Measurements from ENCODE around the gene PRRG4. TPM values are rescaled to one million over a fixed set of nuclear protein-coding genes. Genes with fewer than 3 reads are reported as not detected.
"Not testable (repeated sequence)": the region's sequence is repeated elsewhere in the genome, so short reads cannot be mapped to it uniquely, and the experiment has no call there.

The PRRG4 gene
- total RNA-seq, 1 experiment from 2014 or later: 0.16 TPM

DNA sequence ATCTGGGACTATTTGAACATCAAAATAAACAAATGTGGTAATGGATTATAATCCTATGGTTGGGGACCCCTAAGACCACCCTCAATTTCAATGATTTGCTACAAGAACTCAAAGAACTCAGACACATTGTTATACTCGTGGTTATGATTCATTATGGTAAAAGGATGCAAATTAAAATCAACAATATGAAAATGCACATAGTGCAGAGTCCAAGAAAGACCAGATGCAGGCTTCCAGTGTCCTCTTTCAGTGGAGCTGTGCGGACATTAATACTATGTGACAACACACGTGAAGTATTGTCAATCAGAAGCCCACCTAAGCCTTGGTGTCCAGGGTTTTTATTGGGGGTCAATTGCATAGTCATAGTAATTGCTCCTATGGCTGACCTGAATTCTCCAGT, 53.7 kb downstream of the PRRG4 start:
- no peaks in the 10 kb centered on the region for H3K36me3 ChIP-seq
- DNase-seq (ENCODE audit: low read depth in 1 of 2, low spot score in 2 of 2): no peak
- no peaks in the 10 kb centered on the region for H3K9me3 ChIP-seq (replicated peaks)
- H3K4me3 ChIP-seq: no peak overlapping the region
- H3K27ac ChIP-seq: no peak overlapping the region
- H3K27me3 ChIP-seq (replicated peaks): no peaks in the 10 kb centered on the region
- H3K4me1 ChIP-seq (replicated peaks): no peaks in the 10 kb centered on the region

DNA sequence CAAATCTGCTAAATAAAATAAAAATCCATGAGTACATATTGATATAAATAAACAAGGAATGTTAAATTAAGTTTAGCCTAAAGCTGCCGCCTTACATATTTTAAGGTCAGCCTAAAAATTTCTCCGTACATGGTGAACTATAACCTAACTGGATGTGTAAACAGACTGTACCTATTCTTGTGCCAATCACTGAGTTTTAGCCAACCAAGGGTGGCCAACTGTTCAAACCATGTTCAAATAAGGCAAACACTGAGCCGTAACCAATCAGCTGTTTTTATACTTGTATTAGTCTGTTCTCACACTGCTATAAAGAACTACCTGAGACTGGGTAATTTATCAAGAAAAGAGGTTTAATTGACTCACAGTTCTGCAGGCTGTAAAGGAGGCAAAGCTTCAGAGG, 54.3 kb downstream of the PRRG4 start:
- Histone ChIP-seq H3K4me3 (no peak overlapping the region), H3K27ac (no peak overlapping the region), H3K27me3 (replicated peaks) (no peaks in the 10 kb centered on the region), H3K9me3 (replicated peaks) (no peaks in the 10 kb centered on the region), H3K36me3 (no peaks in the 10 kb centered on the region), H3K4me1 (replicated peaks) (no peaks in the 10 kb centered on the region)
- no peak for DNase-seq (ENCODE audit: low read depth in 1 of 2, low spot score in 2 of 2)

DNA sequence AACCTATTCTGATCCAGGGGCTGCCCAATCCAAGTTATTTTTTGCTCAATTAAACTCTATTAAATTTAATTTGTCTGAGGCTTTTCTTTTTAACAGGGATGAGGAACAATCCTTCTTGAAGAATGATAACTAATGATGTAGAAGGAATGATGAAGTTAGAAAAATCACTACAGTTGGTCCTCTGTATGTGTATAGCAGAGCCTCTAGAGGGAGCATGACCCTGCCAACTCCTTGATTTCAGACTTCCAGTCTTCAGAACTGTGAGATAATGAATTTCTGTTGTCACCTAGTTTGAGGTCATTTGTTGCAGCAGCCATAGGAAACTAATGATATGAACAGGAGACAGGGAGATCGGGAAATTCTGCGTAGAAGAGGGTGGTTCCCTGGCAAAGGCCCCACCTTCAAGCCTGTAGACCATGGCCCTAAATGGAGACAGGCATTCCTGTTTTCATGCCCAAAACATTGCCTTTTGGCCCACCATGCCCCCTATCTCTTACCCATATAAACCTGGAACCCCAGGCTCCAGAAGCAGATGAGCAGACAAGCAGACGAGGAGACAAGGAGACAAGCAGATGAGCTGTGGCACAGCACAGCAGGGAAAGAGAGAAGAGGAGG, 55.1 kb downstream of the PRRG4 start:
- Histone ChIP-seq H3K4me3 (no peak overlapping the region), H3K27me3 (replicated peaks) (no peaks in the 10 kb centered on the region), H3K4me1 (replicated peaks) (no peaks in the 10 kb centered on the region), H3K9me3 (replicated peaks) (no peaks in the 10 kb centered on the region), H3K27ac (no peak overlapping the region), H3K36me3 (no peaks in the 10 kb centered on the region)
- no peak for DNase-seq (ENCODE audit: low read depth in 1 of 2, low spot score in 2 of 2)

DNA sequence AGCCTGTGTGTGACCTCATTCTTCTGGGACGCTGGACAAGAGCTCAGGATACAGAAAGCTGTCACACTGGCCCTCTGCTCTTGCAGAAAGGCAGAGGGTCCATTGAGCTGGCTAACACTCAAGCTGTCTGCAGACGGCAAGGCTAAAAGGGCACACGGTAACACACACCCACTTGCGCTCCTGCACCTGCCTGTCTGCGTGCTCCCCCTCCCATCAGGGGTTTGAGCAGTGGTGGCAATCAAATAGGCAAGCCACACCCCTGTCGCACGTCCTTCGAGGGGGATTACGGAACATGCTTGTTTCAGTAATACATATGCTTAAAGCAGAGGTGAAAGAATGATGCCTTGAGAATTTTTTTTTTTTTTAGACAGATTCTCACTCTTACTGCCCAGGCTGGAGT, 55.8 kb downstream of the PRRG4 start:
- no peaks in the 10 kb centered on the region for H3K36me3 ChIP-seq
- no peaks in the 10 kb centered on the region for H3K4me1 ChIP-seq (replicated peaks)

DNA sequence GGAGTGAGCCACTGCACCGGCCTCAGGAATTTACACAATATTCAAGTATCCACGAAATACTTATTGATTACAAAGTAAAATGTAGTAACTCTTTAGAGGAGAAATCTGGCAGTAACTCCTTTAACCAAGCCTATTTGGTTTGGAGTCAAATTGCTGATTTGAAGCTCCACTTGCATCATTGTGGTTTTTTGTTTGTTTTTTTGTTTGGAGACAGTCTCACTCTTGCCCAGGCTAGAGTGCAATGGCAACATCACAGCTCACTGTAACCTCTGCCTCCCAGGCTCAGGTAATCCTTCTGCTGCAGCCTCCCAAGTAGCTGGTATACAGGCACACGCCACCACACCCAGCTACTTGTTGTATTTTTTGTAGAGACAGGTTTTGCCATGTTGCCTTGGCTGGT, 56.5 kb downstream of the PRRG4 start:
- DNase-seq (ENCODE audit: low read depth in 1 of 2, low spot score in 2 of 2): no peak
- Histone ChIP-seq H3K9me3 (replicated peaks) (no peaks in the 10 kb centered on the region), H3K27me3 (replicated peaks) (no peaks in the 10 kb centered on the region), H3K27ac (no peak overlapping the region), H3K36me3 (no peaks in the 10 kb centered on the region), H3K4me1 (replicated peaks) (no peaks in the 10 kb centered on the region), H3K4me3 (no peak overlapping the region)

More for the DNA sequence above, 55.8 kb downstream of the PRRG4 start:
- Histone ChIP-seq H3K27me3 (replicated peaks) (no peaks in the 10 kb centered on the region), H3K9me3 (replicated peaks) (no peaks in the 10 kb centered on the region), H3K27ac (no peak overlapping the region), H3K4me3 (no peak overlapping the region)
- DNase-seq (ENCODE audit: low read depth in 1 of 2, low spot score in 2 of 2): no peak

DNA sequence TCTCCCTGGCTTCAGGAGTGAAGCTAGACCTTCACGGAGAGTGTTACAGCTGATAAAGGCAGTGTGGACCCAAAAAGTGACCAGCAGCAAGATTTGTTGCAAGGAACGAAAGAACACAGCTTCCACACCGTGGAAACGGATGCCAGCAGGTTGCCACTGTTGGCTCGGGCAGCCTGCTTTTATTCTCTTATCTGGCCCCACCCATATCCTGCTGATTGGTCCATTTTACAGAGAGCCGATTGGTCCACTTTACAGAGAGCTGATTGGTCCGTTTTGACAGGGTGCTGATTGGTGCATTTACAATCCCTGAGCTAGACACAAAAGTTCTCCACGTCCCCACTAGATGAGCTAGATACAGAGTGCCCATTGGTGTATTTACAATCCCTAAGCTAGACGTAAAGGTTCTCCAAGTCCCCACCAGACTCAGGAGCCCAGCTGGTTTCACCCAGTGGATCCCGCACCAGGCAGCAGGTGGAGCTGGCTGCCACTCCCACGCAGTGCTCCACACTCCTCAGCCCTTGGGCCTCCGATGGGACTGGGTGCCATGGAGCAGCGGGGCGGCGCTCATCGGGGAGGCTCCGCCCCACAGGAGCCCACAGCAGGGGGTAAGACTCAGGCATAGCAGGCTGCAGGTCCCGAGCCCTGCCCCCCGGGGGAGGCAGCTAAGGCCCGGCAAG, 58.1 kb downstream of the PRRG4 start:
- not testable (repeated sequence) for H3K4me3 ChIP-seq; H3K4me1 ChIP-seq (replicated peaks); H3K36me3 ChIP-seq; H3K27me3 ChIP-seq (replicated peaks); H3K9me3 ChIP-seq (replicated peaks); H3K27ac ChIP-seq; DNase-seq (ENCODE audit: low read depth in 1 of 2, low spot score in 2 of 2)

DNA sequence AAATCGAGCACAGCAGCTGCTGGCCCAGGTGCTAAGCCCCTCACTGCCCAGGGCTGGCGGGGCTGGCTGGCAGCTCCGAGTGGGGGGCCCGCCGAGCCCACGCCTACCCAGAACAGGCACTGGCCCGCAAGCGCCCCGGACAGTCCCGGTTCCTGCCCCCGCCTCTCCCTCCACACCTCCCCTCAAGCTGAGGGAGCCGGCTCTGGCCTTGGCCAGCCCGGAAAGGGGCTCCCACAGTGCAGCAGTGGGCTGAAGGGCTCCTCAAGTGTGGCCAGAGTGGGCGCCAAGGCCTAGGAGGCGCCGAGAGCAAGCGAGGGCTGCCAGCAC, 58.6 kb downstream of the PRRG4 start:
- not testable (repeated sequence) for H3K27ac ChIP-seq; H3K9me3 ChIP-seq (replicated peaks); DNase-seq (ENCODE audit: low read depth in 1 of 2, low spot score in 2 of 2); H3K4me3 ChIP-seq; H3K36me3 ChIP-seq; H3K27me3 ChIP-seq (replicated peaks); H3K4me1 ChIP-seq (replicated peaks)

DNA sequence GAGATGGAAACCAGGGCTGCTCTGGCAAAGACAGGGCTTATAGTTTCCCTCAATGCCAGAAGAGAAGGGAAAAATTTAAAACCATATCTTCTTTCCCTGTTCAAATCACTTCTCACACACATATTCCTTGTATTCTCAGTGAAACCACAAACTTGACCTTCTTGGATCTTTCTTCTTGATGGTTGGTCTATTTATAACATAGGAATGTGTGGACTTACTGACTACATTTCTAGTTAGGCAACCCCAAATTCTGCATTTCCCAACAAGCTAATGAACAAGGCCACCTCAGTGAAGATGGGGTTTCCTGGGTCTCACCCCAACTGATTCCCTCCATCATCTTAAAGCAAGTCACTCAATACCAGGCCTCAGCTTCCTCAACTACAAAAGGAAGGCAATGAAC, 59.1 kb downstream of the PRRG4 start:
- Histone ChIP-seq H3K27ac (no peak overlapping the region), H3K4me3 (no peak overlapping the region), H3K27me3 (replicated peaks) (no peaks in the 10 kb centered on the region), H3K9me3 (replicated peaks) (no peaks in the 10 kb centered on the region), H3K36me3 (peaks cover 6% of the 10 kb centered on the region), H3K4me1 (replicated peaks) (0 out of 2 replicates have a peak, but pooled peaks cover 3% of the 10 kb centered on the region)
- no peak for DNase-seq (ENCODE audit: low read depth in 1 of 2, low spot score in 2 of 2)

DNA sequence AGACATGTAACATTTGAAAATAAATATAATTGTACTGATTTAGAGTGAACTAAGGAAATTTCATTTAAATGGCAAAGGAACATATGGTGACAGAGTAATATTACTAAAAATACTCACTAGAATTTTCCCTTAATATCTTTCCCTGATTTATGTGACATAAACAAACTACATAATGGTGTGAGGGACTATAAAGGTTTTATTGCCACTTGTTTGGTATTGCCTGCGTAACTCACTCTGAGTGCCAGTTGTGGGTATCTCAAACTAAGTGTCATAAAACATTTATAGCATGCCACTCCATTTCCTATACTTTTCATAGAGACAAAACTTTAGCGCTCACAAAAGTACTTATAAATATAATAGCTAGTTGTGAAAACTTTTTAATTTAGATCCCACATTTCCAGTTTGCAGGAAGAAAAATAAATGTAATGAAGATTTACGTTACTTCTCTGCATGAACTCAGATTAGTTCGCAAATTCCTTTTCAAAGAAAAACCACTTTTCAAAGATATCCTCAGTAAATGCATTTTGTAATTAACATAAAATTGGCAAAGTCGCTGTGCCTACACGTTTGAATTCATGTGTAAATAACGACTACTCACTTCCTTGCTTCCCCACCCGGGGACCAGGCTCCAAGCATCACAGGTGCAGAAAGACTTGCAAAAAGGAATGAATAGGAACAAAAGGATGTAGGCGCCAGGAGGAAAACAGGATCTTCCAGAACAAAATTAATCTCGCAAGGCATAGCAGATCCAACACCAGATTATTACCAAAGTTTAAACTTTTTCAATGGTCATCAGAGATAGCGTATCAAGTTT, 61.3 kb downstream of the PRRG4 start:
- H3K9me3 ChIP-seq (replicated peaks): no peaks in the 10 kb centered on the region
- H3K4me3 ChIP-seq: no peak overlapping the region
- no peak overlapping the region for H3K27ac ChIP-seq
- no peaks in the 10 kb centered on the region for H3K27me3 ChIP-seq (replicated peaks)
- H3K4me1 ChIP-seq (replicated peaks): 0 out of 2 replicates have a peak, but pooled peaks cover 3% of the 10 kb centered on the region
- H3K36me3 ChIP-seq: peaks cover 6% of the 10 kb centered on the region
- no peak for DNase-seq (ENCODE audit: low read depth in 1 of 2, low spot score in 2 of 2)

DNA sequence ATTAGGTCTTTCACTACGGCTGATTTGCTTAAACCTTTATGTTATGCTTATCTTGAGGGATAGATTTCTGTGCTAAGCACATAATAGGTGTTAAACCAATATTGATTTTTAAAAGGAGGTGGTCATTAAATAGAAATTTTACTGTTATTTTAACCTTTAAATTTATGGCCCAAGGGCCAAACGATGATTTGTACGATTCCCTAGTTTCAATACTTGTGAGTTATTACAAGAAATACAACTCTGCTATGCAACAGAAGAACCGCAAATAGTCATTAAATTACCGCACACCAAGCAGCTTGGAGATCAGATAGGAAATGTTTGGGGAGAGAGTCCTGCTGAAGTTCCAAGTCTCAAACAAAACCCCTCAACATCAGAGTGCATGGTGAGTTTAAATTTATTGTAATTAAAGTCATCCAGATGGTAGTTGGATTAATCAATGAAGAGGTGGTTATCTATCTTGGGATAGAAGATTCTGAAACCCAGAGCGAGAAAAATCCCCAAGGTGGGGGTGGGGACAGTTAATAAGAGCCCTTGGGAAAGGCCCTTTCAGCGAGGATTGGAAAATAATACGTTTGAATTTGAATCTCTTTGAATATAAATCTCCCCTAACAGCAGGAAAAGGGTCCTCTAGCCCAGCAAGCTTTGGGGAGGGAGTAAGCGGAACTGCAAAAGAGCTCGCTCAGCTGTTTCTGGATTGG, 62.1 kb downstream of the PRRG4 start:
- peak overlapping the region; percentile 91 for H3K27ac ChIP-seq
- peak overlapping the region; percentile 74 for H3K4me3 ChIP-seq
- H3K4me1 ChIP-seq (replicated peaks): 0 out of 2 replicates have a peak, but pooled peaks cover 3% of the 10 kb centered on the region
- H3K9me3 ChIP-seq (replicated peaks): no peaks in the 10 kb centered on the region
- no peaks in the 10 kb centered on the region for H3K27me3 ChIP-seq (replicated peaks)
- no peak for DNase-seq (ENCODE audit: low read depth in 1 of 2, low spot score in 2 of 2)
- peaks cover 6% of the 10 kb centered on the region for H3K36me3 ChIP-seq

DNA sequence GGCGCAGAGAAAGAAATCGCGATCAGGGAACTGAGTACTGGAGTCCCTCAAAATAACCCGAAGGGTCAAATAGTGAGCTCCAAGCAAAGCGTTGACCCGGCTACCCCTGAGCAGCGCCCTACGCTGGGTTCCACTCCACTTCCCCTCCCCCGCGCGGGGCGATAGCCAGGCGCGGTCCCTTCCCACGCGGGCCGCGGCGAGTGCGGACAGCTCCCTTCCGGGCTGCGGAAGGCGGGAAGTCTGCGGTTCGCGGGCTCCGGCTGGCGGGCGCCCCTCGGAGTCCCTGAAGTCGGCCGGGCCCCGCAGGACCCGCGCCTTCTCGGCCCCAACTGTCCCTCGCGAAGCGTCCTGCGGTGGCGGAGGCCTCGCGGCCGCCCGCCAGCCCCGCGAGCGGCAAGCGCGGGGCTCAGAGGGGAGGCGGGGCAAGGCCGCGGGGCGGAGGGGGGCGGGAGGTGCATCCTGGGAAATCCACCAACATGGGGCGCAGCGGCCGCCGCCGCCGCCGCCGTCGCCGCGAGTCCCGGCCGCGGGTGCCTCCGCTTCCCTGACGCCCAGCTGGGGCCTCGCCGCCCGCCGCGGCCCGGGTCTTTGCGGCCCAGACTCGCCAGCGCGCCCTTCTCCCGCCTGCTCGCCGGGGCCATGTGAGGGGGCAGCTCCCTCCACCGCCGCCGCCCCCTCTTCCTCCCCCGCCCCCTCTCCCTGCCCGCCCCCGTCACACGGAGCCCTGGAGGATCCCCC, 62.8 kb downstream of the PRRG4 start, which contains the start of gene QSER1:
Gene QSER1 (plus strand): TSS at position 457 of the 738 bp plus-strand sequence. CDS start 315 bp downstream, outside the sequence.
- 0 out of 2 replicates have a peak, but pooled peaks cover 3% of the 10 kb centered on the region for H3K4me1 ChIP-seq (replicated peaks)
- peak within 1 kb of the TSS; percentile 91 for H3K27ac ChIP-seq
- H3K4me3 ChIP-seq: peak within 1 kb of the TSS; percentile 74
- H3K9me3 ChIP-seq (replicated peaks): no peaks in the 10 kb centered on the region
- peak; percentile 76 to 78 for DNase-seq (ENCODE audit: low read depth in 1 of 2, low spot score in 2 of 2)
- H3K36me3 ChIP-seq: peaks cover 6% of the 10 kb centered on the region
- H3K27me3 ChIP-seq (replicated peaks): no peaks in the 10 kb centered on the region

DNA sequence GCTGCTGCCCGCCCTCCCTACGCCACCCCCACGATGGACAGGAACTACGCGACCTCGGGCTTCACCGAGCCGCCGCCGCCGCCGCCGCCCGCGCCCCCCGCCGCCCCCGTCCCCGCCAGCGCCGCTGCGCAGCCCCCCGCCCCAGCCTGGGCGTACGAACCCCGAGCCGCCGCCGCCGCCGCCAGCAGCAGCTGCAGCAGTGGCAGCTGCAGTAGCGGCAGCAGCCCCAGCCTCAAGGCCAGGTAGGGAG, 63.3 kb downstream of the PRRG4 start:
- no peak for DNase-seq (ENCODE audit: low read depth in 1 of 2, low spot score in 2 of 2)
- no peaks in the 10 kb centered on the region for H3K27me3 ChIP-seq (replicated peaks)
- 0 out of 2 replicates have a peak, but pooled peaks cover 3% of the 10 kb centered on the region for H3K4me1 ChIP-seq (replicated peaks)
- H3K36me3 ChIP-seq: peaks cover 6% of the 10 kb centered on the region
- H3K9me3 ChIP-seq (replicated peaks): no peaks in the 10 kb centered on the region
- H3K4me3 ChIP-seq: peak overlapping the region; percentile 74
- H3K27ac ChIP-seq: peak overlapping the region; percentile 74
